GM12891 (cell line): Measurements from ENCODE around the gene LIFR.

Experiments
- POLR2A ChIP-seq: IDR thresholded peaks from 2 replicates; pipeline ENCODE4 v1.6.1; 2011; ENCODE audit warnings: low read depth, low read length, control low read depth
- TAF1 ChIP-seq: IDR thresholded peaks from 2 replicates; pipeline ENCODE4 v1.6.1; 2011; ENCODE audit warnings: low read depth, low read length, control low read depth

- TF ChIP-seq POLR2A (no peak), TAF1 (no peak)
These were observed 20.0 kb upstream of the LIFR start for GRCh38 chr5:38576442-38576841.
